Esophagus squamous epithelium (tissue), 5 donors: ENCODE data around the gene PROS1. TPM values are rescaled to one million over a fixed set of nuclear protein-coding genes. Genes with fewer than 3 reads are reported as not detected.

Experiments
- DNase-seq: peaks from one replicate; lab custom pipeline; 2025; lab: John Stamatoyannopoulos, UW
- H3K27ac ChIP-seq, 4 donors: fragments of 200-600 bp; sonication (generic); one replicate each; pipeline ENCODE4 v1.5.1; 2016 to 2019; ENCODE audit warnings: mild to moderate bottlenecking in 1 of 4
- H3K27me3 ChIP-seq, 4 donors: fragments of 200-600 bp; sonication (generic); 1 replicate in 3 of 4; 2 replicates in 1 of 4; pipeline versions ENCODE4 v1.5.1 to v1.6.0; 2017 to 2021; ENCODE audit warnings: antibody characterized with exemption in 1 of 4
- H3K36me3 ChIP-seq, 3 donors: fragments of 200-600 bp; sonication (generic); one replicate each; pipeline ENCODE4 v1.5.1; 2016 to 2019
- H3K4me1 ChIP-seq, 3 donors: fragments of 200-600 bp; sonication (generic); one replicate each; pipeline ENCODE4 v1.5.1; 2017 to 2019
- H3K4me3 ChIP-seq, 4 donors: fragments of 200-600 bp; sonication (generic); 1 replicate in 3 of 4; 2 replicates in 1 of 4; pipeline ENCODE4 v1.5.1; 2016 to 2019; ENCODE audit warnings: mild to moderate bottlenecking in 2 of 4, moderate library complexity in 1 of 4
- H3K9me3 ChIP-seq, 3 donors: fragments of 200-600 bp; sonication (generic); one replicate each; pipeline ENCODE4 v1.5.1; 2016 to 2019
- CTCF ChIP-seq, 6 experiments: fragments of 450-650 bp in 4 of 6; fragments of 200-600 bp in 2 of 6; sonication (generic) in 2 of 6; IDR thresholded peaks; one replicate each; pipeline ENCODE4 v1.5.1; 2016 to 2019; ENCODE audit warnings: antibody characterized with exemption in 6 of 6, mild to moderate bottlenecking in 4 of 6, moderate library complexity in 4 of 6
- POLR2A ChIP-seq, 4 donors: fragments of 450-650 bp; IDR thresholded peaks; one replicate each; pipeline ENCODE4 v1.6.1; 2017; ENCODE audit warnings: antibody characterized with exemption in 4 of 4, mild to moderate bottlenecking in 4 of 4, moderate library complexity in 3 of 4
- WGBS, 2 donors: methylation state at CpG; one replicate each; pipeline ENCODE4 v1.1.5; 2018; 5-methylcytosine and 5-hydroxymethylcytosine counted together
- intact Hi-C: fragments of 100-400 bp; cut with DNase I; formaldehyde crosslinking; loops from one replicate; pipeline ENCODE4 v1.15.0; 2022
- total RNA-seq, 4 donors: library from RNA; depleted of rRNA; stranded (reverse); fragments of >200 nt; gene quantifications; one replicate each; pipeline ENCODE4 v1.1.0, GENCODE V29; 2016
- donor health status: DM: yes; HTN: yes; CAD: no.

Gene PROS1
- 10 to 100 TPM in 3 of 4 donors, 1 to 10 TPM in 1; 5.7 to 30.7 (median 19.1) TPM for total RNA-seq

GRCh38 chr3:93973131-93974126, at the start of gene PROS1:
TSS of gene PROS1 (minus strand) at chr3:93973896. CDS start at chr3:93973749, 147 bp downstream.
- no peaks in the 10 kb centered on the region for H3K36me3 ChIP-seq
- peak; percentile 17 for DNase-seq
- TF ChIP-seq CTCF (IDR thresholded peaks at IDR 0.05) (peak in 1 of 6 experiments; percentile 15), POLR2A (IDR thresholded peaks at IDR 0.05) (peak in 2 of 4 donors; percentile 45 to 62)
- peaks cover 0 to 24% (median 0%) of the 10 kb centered on the region in 3 donors for H3K4me1 ChIP-seq
- 1 to 7% methylated on average over 8 of the region's 53 CpGs for WGBS, 2 donors
- H3K9me3 ChIP-seq = no peaks in the 10 kb centered on the region
- peak within 1 kb of the TSS; percentile 46 to 74 (median 60) for H3K4me3 ChIP-seq
- no peaks in the 10 kb centered on the region for H3K27me3 ChIP-seq
- intact Hi-C loops = no loop called here
- peak within 1 kb of the TSS; percentile 83 to 93 (median 88) for H3K27ac ChIP-seq

GRCh38 chr3:94020293-94020692, 46.6 kb upstream of the PROS1 start:
- intact Hi-C loops = no loop called here
- WGBS, 2 donors = 92 to 95% methylated on average over 3 of the region's 3 CpGs
- Histone ChIP-seq H3K9me3 (no peaks in the 10 kb centered on the region), H3K4me3 (no peak overlapping the region), H3K36me3 (no peaks in the 10 kb centered on the region), H3K4me1 (peaks cover 0 to 4% (median 0%) of the 10 kb centered on the region in 3 donors), H3K27ac (no peak overlapping the region), H3K27me3 (no peaks in the 10 kb centered on the region)
- TF ChIP-seq CTCF (IDR thresholded peaks at IDR 0.05) (no peak), POLR2A (IDR thresholded peaks at IDR 0.05) (no peak)
- no peak for DNase-seq

- intact Hi-C loops = no loop called here
- Histone ChIP-seq H3K4me1 (peaks cover 0 to 1% (median 0%) of the 10 kb centered on the region in 3 donors), H3K9me3 (no peaks in the 10 kb centered on the region), H3K36me3 (no peaks in the 10 kb centered on the region), H3K27ac (no peak overlapping the region), H3K27me3 (no peaks in the 10 kb centered on the region), H3K4me3 (no peak overlapping the region)
- TF ChIP-seq POLR2A (IDR thresholded peaks at IDR 0.05) (no peak), CTCF (IDR thresholded peaks at IDR 0.05) (no peak)
- WGBS, 2 donors = 76 to 88% methylated on average over 2 of the region's 2 CpGs
- DNase-seq = no peak
These were observed 46.0 kb upstream of the PROS1 start for GRCh38 chr3:94019659-94020058.

GRCh38 chr3:94015025-94015424, 41.3 kb upstream of the PROS1 start:
- Histone ChIP-seq H3K36me3 (no peaks in the 10 kb centered on the region), H3K4me3 (no peak overlapping the region), H3K27ac (no peak overlapping the region), H3K4me1 (no peaks in the 10 kb centered on the region), H3K9me3 (no peaks in the 10 kb centered on the region), H3K27me3 (no peaks in the 10 kb centered on the region)
- intact Hi-C loops = no loop called here
- WGBS, 2 donors = 43 to 50% methylated on average over 1 of the region's 1 CpG
- TF ChIP-seq POLR2A (IDR thresholded peaks at IDR 0.05) = no peak
- no peak for TF ChIP-seq CTCF (IDR thresholded peaks at IDR 0.05)
- DNase-seq = no peak

- no peak for DNase-seq
- TF ChIP-seq POLR2A (IDR thresholded peaks at IDR 0.05) (no peak), CTCF (IDR thresholded peaks at IDR 0.05) (no peak)
- intact Hi-C loops = no loop called here
- no peaks in the 10 kb centered on the region for H3K36me3 ChIP-seq
- H3K27me3 ChIP-seq = no peaks in the 10 kb centered on the region
- no peak overlapping the region for H3K4me3 ChIP-seq
- WGBS, 2 donors = 71 to 94% methylated on average over 1 of the region's 1 CpG
- H3K9me3 ChIP-seq = no peaks in the 10 kb centered on the region
- no peak overlapping the region for H3K27ac ChIP-seq
- H3K4me1 ChIP-seq = no peaks in the 10 kb centered on the region
These were observed 38.5 kb upstream of the PROS1 start for GRCh38 chr3:94012185-94012584.
